ENCODE measurements around the gene DGKZ.
A peak's percentile ranks its signal among the peaks of the same experiment; 100 is the strongest.

The DGKZ gene

DNA sequence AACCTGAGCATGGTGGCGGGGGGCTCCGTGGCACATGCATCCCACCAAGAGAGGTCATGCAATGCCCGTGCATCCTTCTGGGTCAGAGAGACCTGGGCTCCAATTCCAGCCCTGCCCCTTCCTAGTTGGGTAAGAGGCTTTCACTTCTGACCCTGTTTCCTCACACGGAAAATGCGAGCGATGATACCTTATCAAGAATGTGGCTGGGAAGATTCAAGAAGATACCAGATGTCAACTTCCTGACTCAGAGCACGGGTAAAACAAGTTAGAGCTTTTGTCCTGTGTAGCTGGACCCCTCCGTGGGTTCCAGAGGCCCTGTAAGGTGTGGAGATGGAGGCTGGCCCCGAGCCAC lies 8.7 kb upstream of the DGKZ start:
- no peak for DNase-seq (ENCODE audit: low read depth)
- TF ChIP-seq CTCF (conservative IDR thresholded peaks at IDR 0.05; ENCODE audit: low read length) = no peak
- peak overlapping the region; percentile 27 for H3K4me3 ChIP-seq (ENCODE audit: low read length)

DNA sequence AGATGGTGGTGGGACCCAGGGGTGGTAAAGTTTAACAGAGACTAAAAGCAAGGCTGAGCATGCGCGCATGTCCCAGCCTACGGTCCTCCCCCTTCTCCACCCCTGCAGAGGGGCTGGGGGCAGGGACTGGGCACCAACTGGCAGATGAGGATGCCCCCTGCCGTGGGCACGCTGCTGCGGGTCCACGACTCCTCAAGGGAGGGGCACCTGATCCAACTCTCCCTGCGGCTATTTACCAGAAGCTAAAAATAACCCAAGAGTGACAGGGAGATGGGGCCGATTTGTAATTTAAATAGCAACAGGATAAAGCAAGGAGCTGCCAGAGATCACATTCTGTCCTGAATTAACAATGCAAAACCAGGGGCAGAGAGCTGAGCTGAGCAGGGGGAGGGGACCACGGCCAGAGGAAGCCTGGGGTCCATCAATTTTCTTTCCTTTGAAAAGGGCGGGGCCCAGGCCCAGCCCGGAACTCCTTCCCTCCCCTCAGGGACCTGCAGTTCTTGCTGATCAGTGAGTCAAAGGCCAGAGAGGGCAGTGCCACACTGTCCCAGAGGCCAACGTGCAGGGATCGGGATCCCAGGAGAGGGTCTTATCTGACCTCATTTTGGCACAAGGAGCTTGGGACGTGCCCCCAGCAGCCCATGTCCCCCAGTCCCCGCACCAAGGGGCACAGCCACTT lies 8.1 kb upstream of the DGKZ start:
- peak overlapping the region; percentile 27 for H3K4me3 ChIP-seq (ENCODE audit: low read length)
- no peak for DNase-seq (ENCODE audit: low read depth)
- no peak for TF ChIP-seq CTCF (conservative IDR thresholded peaks at IDR 0.05; ENCODE audit: low read length)

- H3K4me3 ChIP-seq (ENCODE audit: low read length) = no peak overlapping the region
- no peak for TF ChIP-seq CTCF (conservative IDR thresholded peaks at IDR 0.05; ENCODE audit: low read length)
Observed at GRCh38 chr11:46339816-46340215, 7.4 kb upstream of the DGKZ start.

DNA sequence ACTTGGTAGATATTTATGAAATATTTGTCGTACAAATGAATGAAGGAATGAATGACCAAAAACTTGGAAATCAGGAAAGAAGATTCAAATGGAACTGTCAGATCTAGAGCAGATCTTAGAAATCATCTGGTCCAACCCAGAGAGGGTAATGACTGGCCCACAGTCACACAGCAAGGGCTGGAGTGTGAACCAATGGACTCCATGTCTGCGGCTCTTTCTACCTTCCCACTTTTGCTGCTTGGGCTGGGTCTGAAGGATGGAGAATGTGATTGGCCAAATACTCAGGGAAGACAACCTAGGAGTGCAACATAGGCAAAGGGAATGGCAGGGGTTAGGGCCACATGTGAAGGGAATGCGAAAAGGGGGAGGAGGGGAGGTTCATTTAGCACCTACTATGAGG lies 5.8 kb upstream of the DGKZ start:
- H3K4me3 ChIP-seq (ENCODE audit: low read length) = no peak overlapping the region
- no peak for TF ChIP-seq CTCF (conservative IDR thresholded peaks at IDR 0.05; ENCODE audit: low read length)
- no peak for DNase-seq (ENCODE audit: low read depth)

More at GRCh38 chr11:46339816-46340215, 7.4 kb upstream of the DGKZ start:
- no peak for DNase-seq (ENCODE audit: low read depth)

DNA sequence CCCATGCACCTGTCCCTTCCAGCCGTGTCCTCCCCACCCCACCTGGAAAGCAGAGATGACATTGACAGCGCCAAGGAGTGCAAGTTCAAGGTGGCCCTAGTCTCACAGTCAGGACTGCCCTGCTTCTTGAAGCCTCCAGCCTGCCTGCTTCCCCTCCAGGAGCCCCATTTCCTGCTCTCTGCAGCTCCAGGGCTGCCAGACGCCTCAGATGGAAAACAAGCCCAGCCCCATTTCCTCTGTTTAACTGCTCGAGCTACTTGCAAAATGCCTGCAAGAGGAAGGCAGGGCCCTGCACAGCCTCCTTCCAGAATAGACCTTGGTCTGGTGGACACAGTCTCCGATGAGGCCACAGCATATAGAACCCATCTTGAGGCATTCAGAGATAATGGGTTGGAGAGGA lies 5.0 kb upstream of the DGKZ start:
- no peak overlapping the region for H3K4me3 ChIP-seq (ENCODE audit: low read length)
- DNase-seq (ENCODE audit: low read depth) = no peak
- TF ChIP-seq CTCF (conservative IDR thresholded peaks at IDR 0.05; ENCODE audit: low read length) = no peak

- no peak for DNase-seq (ENCODE audit: low read depth)
- no peak overlapping the region for H3K4me3 ChIP-seq (ENCODE audit: low read length)
- TF ChIP-seq CTCF (conservative IDR thresholded peaks at IDR 0.05; ENCODE audit: low read length) = no peak
Observed at GRCh38 chr11:46343520-46343919, 3.7 kb upstream of the DGKZ start.

- DNase-seq (ENCODE audit: low read depth) = no peak
- TF ChIP-seq CTCF (conservative IDR thresholded peaks at IDR 0.05; ENCODE audit: low read length) = no peak
- H3K4me3 ChIP-seq (ENCODE audit: low read length) = no peak overlapping the region
Observed at GRCh38 chr11:46345131-46345597, 2.1 kb upstream of the DGKZ start.

All from AG10803 (cell line).